Neural progenitor cell (in vitro differentiated cells): ENCODE results near the gene PRRC2A.

Experiments used
- EZH2 ChIP-seq: fragments of 200-600 bp; sonication (generic); IDR thresholded peaks from 2 replicates; pipeline ENCODE4 v1.6.1; 2017; ENCODE audit warnings: antibody characterized with exemption, mild to moderate bottlenecking, moderate library complexity
- TF ChIP-seq, protein P1 (sequence below): fragments of 200-600 bp; sonication (generic); IDR thresholded peaks from 2 replicates; pipeline ENCODE4 v1.5.1; 2017; ENCODE audit warnings: antibody characterized with exemption, mild to moderate bottlenecking

DNA sequence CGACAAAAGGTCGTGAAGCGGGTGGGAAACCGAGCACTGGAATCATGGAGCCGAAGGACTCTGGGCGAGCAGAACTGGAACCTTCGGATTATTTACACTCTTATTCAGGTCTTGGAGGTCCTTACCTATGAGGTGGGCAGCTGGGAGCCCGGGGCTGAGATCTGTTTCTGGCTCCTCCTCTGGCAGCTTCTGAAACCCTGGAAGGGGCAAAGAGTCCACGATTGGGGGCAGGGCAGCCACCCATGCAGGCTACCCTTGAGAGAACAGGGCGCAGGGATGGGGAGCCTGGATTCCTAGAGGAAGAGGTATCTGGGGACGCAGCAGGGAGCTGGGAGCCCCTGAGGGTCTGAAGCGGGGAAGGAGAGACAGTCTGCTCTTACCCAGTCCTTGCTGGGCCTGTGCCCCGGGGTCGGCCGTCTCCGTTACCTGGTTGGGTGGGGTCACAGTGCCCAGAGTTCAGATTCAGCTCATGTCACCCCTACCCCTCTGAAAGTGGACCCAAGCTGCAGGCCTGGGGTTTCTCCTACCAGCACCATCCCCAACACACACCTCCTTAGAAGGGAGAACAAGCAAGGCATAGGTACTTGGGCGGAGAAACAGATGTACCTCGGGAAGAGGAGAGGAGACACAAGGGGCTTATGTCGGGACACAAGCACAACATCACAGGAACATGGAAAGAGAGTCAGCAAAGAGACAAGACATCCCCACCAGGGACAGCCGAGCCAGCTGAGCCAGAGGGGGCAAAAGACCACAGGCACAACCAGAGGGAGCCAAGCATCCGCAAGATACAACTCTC is 38.9 kb upstream of the PRRC2A start:
- TF ChIP-seq, protein P1, sequence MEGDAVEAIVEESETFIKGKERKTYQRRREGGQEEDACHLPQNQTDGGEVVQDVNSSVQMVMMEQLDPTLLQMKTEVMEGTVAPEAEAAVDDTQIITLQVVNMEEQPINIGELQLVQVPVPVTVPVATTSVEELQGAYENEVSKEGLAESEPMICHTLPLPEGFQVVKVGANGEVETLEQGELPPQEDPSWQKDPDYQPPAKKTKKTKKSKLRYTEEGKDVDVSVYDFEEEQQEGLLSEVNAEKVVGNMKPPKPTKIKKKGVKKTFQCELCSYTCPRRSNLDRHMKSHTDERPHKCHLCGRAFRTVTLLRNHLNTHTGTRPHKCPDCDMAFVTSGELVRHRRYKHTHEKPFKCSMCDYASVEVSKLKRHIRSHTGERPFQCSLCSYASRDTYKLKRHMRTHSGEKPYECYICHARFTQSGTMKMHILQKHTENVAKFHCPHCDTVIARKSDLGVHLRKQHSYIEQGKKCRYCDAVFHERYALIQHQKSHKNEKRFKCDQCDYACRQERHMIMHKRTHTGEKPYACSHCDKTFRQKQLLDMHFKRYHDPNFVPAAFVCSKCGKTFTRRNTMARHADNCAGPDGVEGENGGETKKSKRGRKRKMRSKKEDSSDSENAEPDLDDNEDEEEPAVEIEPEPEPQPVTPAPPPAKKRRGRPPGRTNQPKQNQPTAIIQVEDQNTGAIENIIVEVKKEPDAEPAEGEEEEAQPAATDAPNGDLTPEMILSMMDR = no peak
- TF ChIP-seq EZH2 = no peak
